Common myeloid progenitor, CD34-positive (primary cell): ENCODE data around the gene SLC26A1.
"Not testable (repeated sequence)": the region's sequence is repeated elsewhere in the genome, so short reads cannot be mapped to it uniquely, and the experiment has no call there.

Experiments
- CTCF ChIA-PET: fragments of 350-600 bp; sonication (Branson Sonifier 250); formaldehyde crosslinking; loops from one replicate; lab custom pipeline; 2021; ENCODE audit warnings: antibody characterized with exemption; lab: Charles Lee
- POLR2A ChIA-PET: fragments of 350-600 bp; sonication (Branson Sonifier 250); formaldehyde crosslinking; loops from one replicate; lab custom pipeline; 2021; ENCODE audit warnings: antibody characterized with exemption; lab: Charles Lee
- DNase-seq, 3 donors: peaks; one replicate each; pipeline versions ENCODE4 v3.0.0 to v3.0.0-alpha.2; 2013
- H3K27ac ChIP-seq, 2 experiments: 1 replicate in 1 of 2; 2 replicates in 1 of 2; pipeline ENCODE4 v1.7.0; 2013; ENCODE audit warnings: inconsistent platforms in 2 of 2, low read length in 2 of 2, mild to moderate bottlenecking in 2 of 2, low read depth in 1 of 2, moderate library complexity in 1 of 2; ENCODE audit not compliant: severe bottlenecking in 2 of 2, insufficient read depth in 1 of 2, poor library complexity in 1 of 2
- H3K27me3 ChIP-seq, 5 experiments: replicated peaks in 2 of 5; 1 replicate in 3 of 5; 2 replicates in 2 of 5; pipeline versions ENCODE4 v1.6.1 to v1.7.0; 2013; ENCODE audit warnings: low read length in 4 of 5, mild to moderate bottlenecking in 2 of 5, moderate library complexity in 2 of 5, inconsistent platforms in 1 of 5; ENCODE audit not compliant: insufficient read depth in 5 of 5, control insufficient read depth in 4 of 5
- H3K36me3 ChIP-seq, 4 experiments: 1 replicate in 2 of 4; 2 replicates in 2 of 4; pipeline versions ENCODE4 v1.6.1 to v1.7.0; 2013; ENCODE audit warnings: low read length in 3 of 4, control low read depth in 1 of 4, mild to moderate bottlenecking in 1 of 4; ENCODE audit not compliant: control insufficient read depth in 4 of 4, insufficient read depth in 4 of 4
- H3K4me1 ChIP-seq, 4 experiments: 1 replicate in 3 of 4; 2 replicates in 1 of 4; pipeline versions ENCODE4 v1.6.1 to v1.7.1; 2013; ENCODE audit warnings: low read length in 3 of 4, mild to moderate bottlenecking in 3 of 4, control low read depth in 1 of 4, inconsistent platforms in 1 of 4, moderate library complexity in 1 of 4; ENCODE audit not compliant: control insufficient read depth in 4 of 4, insufficient read depth in 4 of 4; ENCODE audit errors: control extremely low read depth in 1 of 4
- H3K4me3 ChIP-seq, 7 experiments: 1 replicate in 4 of 7; 2 replicates in 3 of 7; pipeline versions ENCODE4 v1.5.1 to v1.7.0; 2013; ENCODE audit warnings: mild to moderate bottlenecking in 7 of 7, low read length in 6 of 7, moderate library complexity in 6 of 7, inconsistent platforms in 2 of 7, low read depth in 2 of 7, control low read depth in 1 of 7; ENCODE audit not compliant: insufficient read depth in 4 of 7, control insufficient read depth in 1 of 7; ENCODE audit errors: extremely low read depth in 1 of 7
- H3K9me3 ChIP-seq, 5 experiments: 1 replicate in 4 of 5; 2 replicates in 1 of 5; pipeline versions ENCODE4 v1.6.1 to v1.7.1; 2013; ENCODE audit warnings: low read length in 4 of 5, mild to moderate bottlenecking in 2 of 5, inconsistent platforms in 1 of 5, low read depth in 1 of 5, moderate library complexity in 1 of 5; ENCODE audit not compliant: control insufficient read depth in 4 of 5, insufficient read depth in 2 of 5; ENCODE audit errors: control extremely low read depth in 1 of 5
- WGBS: methylation state at CpG from one replicate; pipeline ENCODE4 v1.1.5; 2013; ENCODE audit not compliant: insufficient coverage; 5-methylcytosine and 5-hydroxymethylcytosine counted together

SLC26A1 gene

DNA sequence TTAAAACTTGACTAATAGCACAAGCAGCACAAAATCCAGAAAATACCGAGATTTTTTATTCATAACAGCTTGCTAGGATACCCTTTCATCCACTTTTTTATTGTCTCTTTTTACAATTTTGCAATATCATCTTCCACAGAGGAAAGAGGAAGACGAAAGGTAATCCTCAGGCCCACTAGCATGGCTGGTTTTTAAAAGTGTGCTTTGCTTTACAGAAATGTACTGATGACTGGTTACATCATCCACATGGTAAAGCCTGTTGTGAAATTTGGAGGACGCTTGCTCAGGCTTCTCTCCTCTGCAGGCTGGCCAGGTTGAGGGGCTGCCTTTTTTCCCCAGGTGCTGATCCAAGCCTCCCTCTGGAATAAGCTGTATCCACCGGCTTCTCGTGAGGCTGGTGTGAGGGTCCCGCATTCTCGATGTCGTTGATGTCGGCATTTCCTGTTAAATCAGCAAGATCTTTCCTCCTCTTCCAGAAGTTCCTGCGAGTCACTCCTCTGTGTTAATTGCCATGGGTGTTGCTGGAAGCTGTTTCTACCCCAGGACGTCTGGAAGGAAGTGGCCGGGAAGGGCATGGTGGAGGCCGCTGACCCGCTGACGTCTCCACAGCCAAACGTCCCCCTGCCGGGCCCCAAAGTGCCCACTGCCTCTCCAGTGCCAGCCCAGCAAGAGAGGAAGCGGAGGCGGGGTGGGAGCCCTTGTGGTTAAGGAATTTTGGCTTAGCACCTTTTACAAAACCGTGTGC is 14.1 kb downstream of the SLC26A1 start:
- CTCF ChIA-PET: no interaction called here
- DNase-seq: peak; percentile 27 to 77 (median 71)
- Histone ChIP-seq H3K9me3 (peaks cover 0 to 3% (median 0%) of the 10 kb centered on the region in 5 experiments), H3K4me1 (peaks cover 0 to 28% (median 21%) of the 10 kb centered on the region in 4 experiments), H3K27me3 (no peaks in the 10 kb centered on the region), H3K36me3 (no peaks in the 10 kb centered on the region), H3K4me3 (no peak overlapping the region), H3K27ac (no peak overlapping the region)
- POLR2A ChIA-PET: interaction anchor here (0.6 kb wide), 1 partner anchor 8 kb away, joined by 3 read pairs; no protein-coding TSS in a partner anchor
- WGBS: 52% methylated on average over 15 of the region's 20 CpGs

DNA sequence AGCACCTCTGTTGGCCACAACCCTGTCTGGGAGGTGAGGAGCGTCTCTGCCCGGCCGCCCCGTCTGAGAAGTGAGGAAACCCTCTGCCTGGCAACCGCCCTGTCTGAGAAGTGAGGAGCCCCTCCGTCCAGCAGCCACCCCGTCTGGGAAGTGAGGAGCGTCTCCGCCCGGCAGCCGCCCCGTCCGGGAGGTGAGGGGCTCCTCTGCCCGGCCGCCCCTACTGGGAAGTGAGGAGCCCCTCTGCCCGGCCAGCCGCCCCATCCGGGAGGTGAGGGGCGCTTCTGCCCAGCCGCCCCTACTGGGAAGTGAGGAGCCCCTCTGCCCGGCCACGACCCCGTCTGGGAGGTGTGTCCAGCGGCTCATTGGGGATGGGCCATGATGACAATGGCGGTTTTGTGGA is 17.2 kb downstream of the SLC26A1 start:
- H3K4me3 ChIP-seq, DNase-seq, H3K9me3 ChIP-seq, H3K27ac ChIP-seq, H3K36me3 ChIP-seq, H3K27me3 ChIP-seq, POLR2A ChIA-PET: not testable (repeated sequence)
- peaks cover 0 to 45% (median 40%) of the 10 kb centered on the region in 4 experiments for H3K4me1 ChIP-seq
- no CpG with 5 or more reads among the region's 25 CpGs for WGBS
- CTCF ChIA-PET: interaction anchor here (1.0 kb wide), 1 partner anchor 19 kb away, joined by 3 read pairs; no protein-coding TSS in a partner anchor

DNA sequence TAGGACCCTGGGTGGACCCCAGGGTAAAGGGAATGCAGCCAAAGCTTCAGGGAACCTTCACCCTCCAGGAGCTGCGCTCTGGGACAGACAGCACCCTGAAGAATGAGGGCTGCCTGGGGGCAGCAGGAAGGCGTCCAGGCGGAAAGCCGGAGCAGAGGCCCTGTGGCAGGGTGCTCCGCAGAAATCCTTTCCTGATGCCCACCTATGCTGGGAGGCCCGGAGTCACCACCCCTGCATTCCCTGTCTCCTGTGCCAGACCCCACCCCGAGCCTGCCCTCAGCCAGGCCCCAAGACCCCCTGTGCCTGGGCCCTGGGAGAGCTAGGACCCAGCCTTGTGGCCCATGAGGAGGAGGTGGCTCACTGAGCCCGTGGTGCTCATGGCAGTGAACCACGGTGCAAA is 18.5 kb downstream of the SLC26A1 start:
- ChIA-PET CTCF (interaction anchor here (0.9 kb wide), 1 partner anchor 36 kb away, joined by 3 read pairs; no protein-coding TSS in a partner anchor), POLR2A (no interaction called here)
- peaks cover 0 to 40% (median 36%) of the 10 kb centered on the region in 4 experiments for H3K4me1 ChIP-seq
- no peak overlapping the region for H3K27ac ChIP-seq
- no peaks in the 10 kb centered on the region for H3K27me3 ChIP-seq
- peaks cover 0 to 7% (median 0%) of the 10 kb centered on the region in 4 experiments for H3K36me3 ChIP-seq
- no peak for DNase-seq
- H3K4me3 ChIP-seq: no peak overlapping the region
- H3K9me3 ChIP-seq: peaks cover 0 to 3% (median 0%) of the 10 kb centered on the region in 5 experiments
- 97% methylated on average over 9 of the region's 9 CpGs for WGBS

DNA sequence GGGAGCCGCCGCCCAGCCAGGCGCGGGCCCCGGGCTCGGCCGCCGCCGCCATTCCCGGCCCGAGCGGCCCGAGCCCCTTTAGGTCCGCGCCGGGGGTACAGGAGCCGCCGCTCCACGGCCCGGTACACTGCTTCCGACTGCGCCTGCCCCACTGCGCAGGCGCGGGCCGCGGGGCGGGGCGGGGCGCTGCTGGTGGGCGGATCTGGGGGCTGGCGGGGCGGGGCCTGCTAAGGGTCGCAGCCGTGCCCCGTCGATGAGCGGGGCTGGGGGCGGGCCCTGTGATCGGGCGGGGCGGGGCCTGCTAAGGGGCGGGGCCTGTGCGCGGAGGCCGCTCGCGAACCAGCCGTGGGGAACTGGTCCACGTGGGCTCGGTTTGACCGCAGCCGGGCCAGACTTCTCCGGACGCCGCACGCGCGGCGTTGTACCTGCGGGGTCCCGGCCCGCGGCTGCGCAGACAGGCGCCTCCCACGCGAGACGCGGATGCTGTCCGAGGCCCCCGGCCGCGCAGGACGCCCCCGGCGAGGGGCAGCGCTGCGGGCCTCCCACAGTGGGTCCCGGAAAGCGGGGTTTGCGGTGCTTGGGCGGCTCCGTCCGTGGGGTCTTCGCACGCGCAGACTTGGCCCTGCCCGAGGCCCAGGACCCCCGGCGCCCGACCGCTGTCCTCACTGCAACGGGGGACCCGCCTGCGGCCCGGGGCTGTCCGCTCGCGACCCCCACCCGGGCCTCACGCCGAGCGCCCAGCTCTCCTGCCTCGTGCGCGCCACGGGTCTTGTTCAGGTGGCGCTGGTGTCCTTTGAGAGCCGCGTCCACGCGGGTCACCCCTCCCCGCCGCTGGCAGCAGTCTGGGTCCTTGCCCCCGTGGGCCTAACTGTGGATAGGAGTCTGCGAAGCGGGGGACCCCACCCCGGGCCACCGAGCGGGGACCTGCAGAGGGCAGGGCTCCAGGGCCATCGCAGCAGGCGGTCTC is 19.5 kb downstream of the SLC26A1 start, which contains the start of gene DGKQ:
Gene DGKQ (minus strand): TSS at position 139 of the 967 bp plus-strand sequence. CDS start 87 bp downstream, at position 52.
- no peaks in the 10 kb centered on the region for H3K27me3 ChIP-seq
- H3K27ac ChIP-seq: no peak within 1 kb of the TSS
- peaks cover 0 to 30% (median 28%) of the 10 kb centered on the region in 4 experiments for H3K4me1 ChIP-seq
- H3K9me3 ChIP-seq: peaks cover 0 to 3% (median 0%) of the 10 kb centered on the region in 5 experiments
- peak within 1 kb of the TSS; percentile 45 to 85 (median 72) for H3K4me3 ChIP-seq
- POLR2A ChIA-PET: no interaction called here
- CTCF ChIA-PET: interaction anchor here (1.4 kb wide), 1 partner anchor 13 kb away, joined by 4 read pairs; the partner anchor contains the start of gene IDUA
- H3K36me3 ChIP-seq: peaks cover 0 to 7% (median 0%) of the 10 kb centered on the region in 4 experiments
- 33% methylated on average over 55 of the region's 123 CpGs for WGBS
- peak; percentile 76 to 87 (median 82) for DNase-seq

DNA sequence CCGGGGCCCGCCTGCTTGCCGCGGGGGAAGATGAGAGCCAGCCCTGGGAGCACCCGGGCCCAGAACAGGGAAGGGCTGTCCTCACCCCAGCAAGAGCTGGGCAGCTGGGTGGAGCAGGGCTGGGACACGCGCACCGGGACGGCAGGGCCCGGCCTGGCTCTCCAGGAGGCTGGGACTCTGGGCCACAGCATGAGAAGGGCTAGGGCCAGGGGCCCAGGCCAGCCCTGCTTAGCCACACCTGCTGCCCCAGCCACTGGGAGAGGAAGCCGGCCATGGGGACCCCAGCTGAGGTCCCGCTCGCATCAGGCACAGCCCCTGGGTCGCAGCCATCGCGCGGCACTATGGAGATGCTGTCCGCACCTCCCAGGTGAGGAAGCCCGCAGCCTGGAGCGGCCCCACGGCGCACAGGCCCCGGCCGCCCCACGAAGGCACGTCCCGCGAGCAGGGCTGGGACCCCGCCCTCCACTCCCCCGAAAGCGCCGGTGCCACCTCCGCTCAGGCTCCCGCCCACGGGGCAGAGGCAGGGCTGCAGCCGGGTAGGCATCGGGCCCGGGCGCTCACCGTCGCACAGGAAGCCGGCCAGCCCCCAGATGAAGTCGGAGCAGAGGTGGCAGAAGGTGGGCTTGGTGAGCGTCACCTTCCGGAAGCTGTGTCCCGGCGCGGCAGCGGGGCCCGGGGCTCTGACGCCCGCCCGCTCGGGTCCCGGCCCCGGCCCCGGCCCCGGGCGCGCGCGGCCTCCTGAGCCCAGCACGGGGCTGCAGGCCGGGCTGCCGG is 20.4 kb downstream of the SLC26A1 start:
- peak in 2 of 3 donors; percentile 45 to 57 for DNase-seq
- Histone ChIP-seq H3K27ac (no peak overlapping the region), H3K36me3 (peaks cover 0 to 7% (median 0%) of the 10 kb centered on the region in 4 experiments), H3K4me3 (peak overlapping the region; percentile 45 to 85 (median 72)), H3K9me3 (peaks cover 0 to 3% (median 0%) of the 10 kb centered on the region in 5 experiments), H3K4me1 (peaks cover 0 to 34% (median 30%) of the 10 kb centered on the region in 4 experiments), H3K27me3 (peaks cover 0 to 4% (median 0%) of the 10 kb centered on the region in 5 experiments)
- WGBS: 1% methylated on average over 55 of the region's 65 CpGs
- POLR2A ChIA-PET: no interaction called here
- CTCF ChIA-PET: interaction anchor here (1.4 kb wide), 1 partner anchor 14 kb away, joined by 4 read pairs; the partner anchor contains the start of gene IDUA
